OCI-LY1 (cell line): ENCODE results near the gene NLRP12.

Experiments
- H2AFZ ChIP-seq: fragments of 200-600 bp; sonication (generic), shearing (Covaris generic); 2 replicates; pipeline ENCODE4 v1.6.0; 2014; ENCODE audit warnings: antibody characterized with exemption, mild to moderate bottlenecking, low read length
- H3F3A ChIP-seq: fragments of 200-600 bp; sonication (generic), shearing (Covaris generic); 2 replicates; pipeline ENCODE4 v1.6.0; 2014; ENCODE audit warnings: mild to moderate bottlenecking, antibody characterized with exemption, low read length, moderate library complexity; ENCODE audit not compliant: insufficient read depth
- H3K27ac ChIP-seq: fragments of 200-600 bp; sonication (generic); 2 replicates; pipeline ENCODE4 v1.5.1; 2014; ENCODE audit warnings: low read length, mixed run types, mild to moderate bottlenecking, low read depth; ENCODE audit not compliant: poor library complexity, severe bottlenecking
- H3K27me3 ChIP-seq: fragments of 200-600 bp; sonication (generic); 2 replicates; pipeline ENCODE4 v1.6.0; 2014; ENCODE audit warnings: antibody characterized with exemption, mild to moderate bottlenecking, low read length, moderate library complexity; ENCODE audit not compliant: insufficient read depth
- H3K36me3 ChIP-seq: fragments of 200-600 bp; sonication (generic); 2 replicates; pipeline ENCODE4 v1.6.1; 2014; ENCODE audit warnings: mild to moderate bottlenecking, antibody characterized with exemption, low read length, moderate library complexity, mixed read lengths; ENCODE audit not compliant: insufficient read depth
- H3K4me1 ChIP-seq: fragments of 200-600 bp; sonication (generic); 2 replicates; pipeline ENCODE4 v1.5.1; 2014; ENCODE audit warnings: mild to moderate bottlenecking, low read length, moderate library complexity; ENCODE audit not compliant: insufficient read depth, severe bottlenecking
- H3K4me2 ChIP-seq: fragments of 200-600 bp; sonication (generic), shearing (Covaris generic); 2 replicates; pipeline ENCODE4 v1.6.1; 2014; ENCODE audit warnings: low read length
- H3K4me3 ChIP-seq: fragments of 200-600 bp; sonication (generic); 2 replicates; pipeline ENCODE4 v1.5.1; 2014; ENCODE audit warnings: low read length, low read depth, mild to moderate bottlenecking, mixed read lengths; ENCODE audit not compliant: poor library complexity, severe bottlenecking
- H3K79me2 ChIP-seq: fragments of 200-600 bp; shearing (Covaris generic); 2 replicates; pipeline ENCODE4 v1.6.1; 2016; ENCODE audit warnings: mixed run types, low read length, mixed read lengths; ENCODE audit not compliant: insufficient read depth
- H3K9ac ChIP-seq: fragments of 200-600 bp; sonication (generic), shearing (Covaris generic); 2 replicates; pipeline ENCODE4 v1.6.1; 2014; ENCODE audit warnings: mild to moderate bottlenecking, low read length, mixed read lengths
- H3K9me2 ChIP-seq: fragments of 200-600 bp; sonication (generic), shearing (Covaris generic); 2 replicates; pipeline ENCODE4 v1.6.1; 2014; ENCODE audit warnings: low read depth, mild to moderate bottlenecking, low read length, mixed read lengths
- H3K9me3 ChIP-seq: fragments of 200-600 bp; shearing (Covaris generic); 2 replicates; pipeline ENCODE4 v1.6.1; 2014; ENCODE audit warnings: low read length, mixed read lengths
- H4K20me1 ChIP-seq: fragments of 200-600 bp; sonication (generic), shearing (Covaris generic); 2 replicates; pipeline ENCODE4 v1.6.0; 2016; ENCODE audit warnings: mild to moderate bottlenecking, low read length; ENCODE audit not compliant: insufficient read depth
- EZH2 ChIP-seq: fragments of 200-600 bp; sonication (generic), shearing (Covaris generic); IDR thresholded peaks from 2 replicates; pipeline ENCODE4 v1.8.0; 2017; ENCODE audit warnings: borderline replicate concordance, mixed run types, mild to moderate bottlenecking, antibody characterized with exemption, low read length, moderate library complexity, mixed read lengths
- TF ChIP-seq, protein P1 (sequence below): fragments of 200-600 bp; sonication (generic), shearing (Covaris generic); IDR thresholded peaks from 2 replicates; pipeline ENCODE4 v1.5.1; 2017; ENCODE audit warnings: mild to moderate bottlenecking, antibody characterized with exemption, low read length, moderate library complexity, mixed read lengths

Gene NLRP12

DNA sequence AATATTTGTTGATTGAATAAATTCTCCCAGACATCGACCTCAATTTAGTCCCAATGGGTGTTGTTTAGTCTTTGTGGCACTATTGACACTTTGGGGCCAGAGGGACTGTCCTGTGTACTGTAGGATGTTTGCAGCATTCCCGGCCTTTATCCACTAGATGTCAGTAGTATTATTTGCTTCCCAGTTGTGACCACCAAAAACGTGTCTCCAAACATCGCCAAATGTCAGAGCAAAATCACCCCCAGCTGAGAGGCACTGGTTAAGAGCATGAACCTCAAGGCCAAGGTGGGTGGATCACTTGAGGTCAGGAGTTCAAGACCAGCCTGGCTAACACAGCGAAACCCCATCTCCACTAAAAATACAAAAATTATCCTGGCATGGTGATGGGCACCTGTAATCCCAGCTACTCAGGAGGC, 15.4 kb downstream of the NLRP12 start:
- Histone ChIP-seq H3K27ac (no peak overlapping the region), H3K4me3 (no peak overlapping the region), H3K79me2 (no peaks in the 10 kb centered on the region), H3K9ac (no peak overlapping the region), H3K4me1 (no peaks in the 10 kb centered on the region), H3K36me3 (no peaks in the 10 kb centered on the region), H3K9me3 (no peaks in the 10 kb centered on the region), H2AFZ (no peak overlapping the region), H3K4me2 (no peak overlapping the region), H3K9me2 (no peaks in the 10 kb centered on the region), H4K20me1 (no peaks in the 10 kb centered on the region), H3F3A (no peaks in the 10 kb centered on the region), H3K27me3 (no peaks in the 10 kb centered on the region)
- no peak for TF ChIP-seq EZH2
- TF ChIP-seq, protein P1, sequence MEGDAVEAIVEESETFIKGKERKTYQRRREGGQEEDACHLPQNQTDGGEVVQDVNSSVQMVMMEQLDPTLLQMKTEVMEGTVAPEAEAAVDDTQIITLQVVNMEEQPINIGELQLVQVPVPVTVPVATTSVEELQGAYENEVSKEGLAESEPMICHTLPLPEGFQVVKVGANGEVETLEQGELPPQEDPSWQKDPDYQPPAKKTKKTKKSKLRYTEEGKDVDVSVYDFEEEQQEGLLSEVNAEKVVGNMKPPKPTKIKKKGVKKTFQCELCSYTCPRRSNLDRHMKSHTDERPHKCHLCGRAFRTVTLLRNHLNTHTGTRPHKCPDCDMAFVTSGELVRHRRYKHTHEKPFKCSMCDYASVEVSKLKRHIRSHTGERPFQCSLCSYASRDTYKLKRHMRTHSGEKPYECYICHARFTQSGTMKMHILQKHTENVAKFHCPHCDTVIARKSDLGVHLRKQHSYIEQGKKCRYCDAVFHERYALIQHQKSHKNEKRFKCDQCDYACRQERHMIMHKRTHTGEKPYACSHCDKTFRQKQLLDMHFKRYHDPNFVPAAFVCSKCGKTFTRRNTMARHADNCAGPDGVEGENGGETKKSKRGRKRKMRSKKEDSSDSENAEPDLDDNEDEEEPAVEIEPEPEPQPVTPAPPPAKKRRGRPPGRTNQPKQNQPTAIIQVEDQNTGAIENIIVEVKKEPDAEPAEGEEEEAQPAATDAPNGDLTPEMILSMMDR, result no peak

DNA sequence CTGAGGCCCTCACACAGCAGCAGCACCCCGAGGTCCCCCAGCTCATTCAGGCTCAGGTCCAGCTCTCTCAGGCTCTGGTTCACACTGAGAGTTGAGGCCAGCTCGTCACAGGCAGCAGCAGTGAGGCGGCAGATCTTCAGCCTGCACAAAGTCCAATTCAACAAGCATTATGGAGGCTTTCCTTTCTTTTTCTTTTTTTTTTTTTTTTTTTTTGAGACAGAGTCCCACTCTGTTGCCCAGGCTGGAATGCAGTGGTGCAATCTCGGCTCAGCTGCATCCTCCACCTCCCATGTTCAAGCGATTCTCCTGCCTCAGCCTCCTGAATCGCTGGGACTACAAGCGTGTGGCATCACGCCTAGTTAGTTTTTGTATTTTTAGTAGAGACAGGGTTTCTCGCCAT, 22.9 kb downstream of the NLRP12 start:
- Histone ChIP-seq H3K4me2 (no peak overlapping the region), H3K4me3 (no peak overlapping the region), H3K27me3 (no peaks in the 10 kb centered on the region), H3K4me1 (no peaks in the 10 kb centered on the region), H3K79me2 (no peaks in the 10 kb centered on the region), H3K9ac (no peak overlapping the region), H3F3A (no peaks in the 10 kb centered on the region), H3K9me2 (no peaks in the 10 kb centered on the region), H4K20me1 (no peaks in the 10 kb centered on the region), H2AFZ (no peak overlapping the region), H3K36me3 (no peaks in the 10 kb centered on the region), H3K27ac (no peak overlapping the region), H3K9me3 (no peaks in the 10 kb centered on the region)
- TF ChIP-seq, protein P1, result no peak
- TF ChIP-seq EZH2, result no peak

DNA sequence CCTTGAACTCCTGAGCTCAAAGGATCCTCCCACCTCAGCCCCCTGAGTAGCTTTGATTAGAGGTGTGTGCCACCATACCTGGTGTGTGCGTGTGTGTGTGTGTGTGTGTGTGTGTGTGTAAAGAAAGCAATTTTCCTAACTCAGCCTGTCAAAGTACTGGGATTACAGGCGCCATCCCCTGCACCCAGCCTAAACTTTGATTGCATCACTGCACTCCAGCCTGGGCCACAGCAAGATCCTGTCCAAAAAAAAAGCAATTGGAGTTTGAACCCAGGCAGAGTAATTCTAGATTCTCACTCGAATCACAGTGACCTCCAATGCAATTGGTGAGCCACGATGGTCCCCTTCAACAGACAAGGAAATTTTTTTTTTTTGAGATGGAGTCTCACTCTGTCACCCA, 29.1 kb downstream of the NLRP12 start:
- H4K20me1 ChIP-seq, result no peaks in the 10 kb centered on the region
- no peaks in the 10 kb centered on the region for H3K79me2 ChIP-seq
- no peak overlapping the region for H3K27ac ChIP-seq
- no peaks in the 10 kb centered on the region for H3K36me3 ChIP-seq
- H3K4me1 ChIP-seq, result no peaks in the 10 kb centered on the region
- no peak overlapping the region for H2AFZ ChIP-seq
- H3K9me2 ChIP-seq, result no peaks in the 10 kb centered on the region
- no peak overlapping the region for H3K4me3 ChIP-seq
- H3K27me3 ChIP-seq, result no peaks in the 10 kb centered on the region
- H3F3A ChIP-seq, result no peaks in the 10 kb centered on the region
- no peak overlapping the region for H3K4me2 ChIP-seq
- no peaks in the 10 kb centered on the region for H3K9me3 ChIP-seq
- no peak overlapping the region for H3K9ac ChIP-seq
- TF ChIP-seq EZH2, result no peak
- TF ChIP-seq, protein P1, result no peak
